HCT116 (cell line): ENCODE results near the gene TBC1D1. TPM values are rescaled to one million over a fixed set of nuclear protein-coding genes. Genes with fewer than 3 reads are reported as not detected.

ENCODE experiments used
- ATAC-seq: fragments of 200-7000 bp; cut with Tn5 transposase; 2 replicates; pipeline ENCODE4 v1.9.1; 2020; ENCODE audit warnings: mild to moderate bottlenecking, moderate library complexity
- BruUV-seq: library from RNA; stranded (reverse); fragments of 400-500 nt; replicated peaks from 2 replicates; lab custom pipeline; 2021; lab: Mats Ljungman, UMichigan
- CTCF ChIA-PET: fragments of 300-600 bp; sonication (Branson Sonifier 250); formaldehyde crosslinking; loops from one replicate; lab custom pipeline; 2021; ENCODE audit warnings: antibody characterized with exemption; lab: Charles Lee
- POLR2A ChIA-PET: fragments of 300-600, 350-600 bp; sonication (Branson Sonifier 250); formaldehyde crosslinking; loops from one replicate; lab custom pipeline; 2021; ENCODE audit warnings: antibody characterized with exemption; lab: Charles Lee
- RAD21 ChIA-PET, 2 experiments: fragments of 300-600 bp; sonication (Branson Sonifier 250); formaldehyde crosslinking; loops; one replicate each; lab custom pipeline; 2023; ENCODE audit warnings: low total read pairs in 2 of 2; ENCODE audit not compliant: uncharacterized antibody in 2 of 2, unreplicated experiment in 2 of 2, low non-redundant PET in 1 of 2; lab: Charles Lee
- DNase-seq: peaks from one replicate; pipeline ENCODE4 v3.0.0-alpha.2; 2010; ENCODE audit warnings: low read depth, low spot score
- H2AFZ ChIP-seq: fragments of 200-600 bp; shearing (Covaris generic), sonication (generic); 2 replicates; pipeline ENCODE4 v1.6.1; 2017; ENCODE audit warnings: low read depth, mixed run types, mixed read lengths, antibody characterized with exemption, low read length; ENCODE audit not compliant: poor library complexity, severe bottlenecking
- H3K27ac ChIP-seq: 2 replicates; pipeline ENCODE4 v1.5.1; 2012; ENCODE audit warnings: low read depth, low read length
- H3K27me3 ChIP-seq: fragments of 200-600 bp; sonication (generic); 2 replicates; pipeline ENCODE4 v1.6.1; 2016; ENCODE audit warnings: mixed run types, low read length, mixed read lengths; ENCODE audit not compliant: insufficient read depth
- H3K36me3 ChIP-seq, 2 experiments: fragments of 200-500 bp in 1 of 2; fragments of 200-600 bp in 1 of 2; sonication (Bioruptor generic) in 1 of 2; sonication (generic) in 1 of 2; 2 replicates each; pipeline versions ENCODE4 v1.5.1 to v1.6.1; 2014 to 2016; ENCODE audit warnings: low read length in 2 of 2, inconsistent platforms in 1 of 2, mixed read lengths in 1 of 2, mixed run types in 1 of 2; ENCODE audit not compliant: insufficient read depth in 2 of 2, control insufficient read depth in 1 of 2
- H3K4me1 ChIP-seq, 2 experiments: fragments of 200-600 bp in 1 of 2; sonication (generic) in 1 of 2; 2 replicates each; pipeline versions ENCODE4 v1.5.1 to v1.6.1; 2012 to 2017; ENCODE audit warnings: low read length in 2 of 2, inconsistent platforms in 1 of 2, mild to moderate bottlenecking in 1 of 2, mixed read lengths in 1 of 2, mixed run types in 1 of 2, moderate library complexity in 1 of 2; ENCODE audit not compliant: insufficient read depth in 2 of 2, control insufficient read depth in 1 of 2
- H3K4me2 ChIP-seq: fragments of 200-600 bp; sonication (generic); 2 replicates; pipeline ENCODE4 v1.6.1; 2017; ENCODE audit warnings: mixed run types, low read length, mixed read lengths
- H3K4me3 ChIP-seq, 2 experiments: fragments of 200-600 bp in 1 of 2; sonication (generic) in 1 of 2; replicated peaks in 1 of 2; 2 replicates each; pipeline ENCODE4 v1.5.1; 2011 to 2016; ENCODE audit warnings: low read length in 2 of 2, control low read depth in 1 of 2, low read depth in 1 of 2, mild to moderate bottlenecking in 1 of 2, mixed read lengths in 1 of 2, mixed run types in 1 of 2
- H3K79me2 ChIP-seq: fragments of 200-600 bp; sonication (generic); 2 replicates; pipeline ENCODE4 v1.6.1; 2017; ENCODE audit warnings: mild to moderate bottlenecking, mixed run types, low read length, moderate library complexity, mixed read lengths; ENCODE audit not compliant: insufficient read depth
- H3K9ac ChIP-seq: fragments of 200-600 bp; sonication (generic); 2 replicates; pipeline ENCODE4 v1.6.1; 2016; ENCODE audit warnings: low read length, mixed read lengths
- H3K9me2 ChIP-seq: fragments of 200-600 bp; sonication (generic), shearing (Covaris generic); 2 replicates; pipeline ENCODE4 v1.6.1; 2017; ENCODE audit warnings: mixed run types, mild to moderate bottlenecking, moderate library complexity; ENCODE audit not compliant: insufficient read depth
- H3K9me3 ChIP-seq, 2 experiments: fragments of 200-500 bp in 1 of 2; fragments of 200-600 bp in 1 of 2; sonication (Bioruptor generic) in 1 of 2; sonication (generic) in 1 of 2; 2 replicates each; pipeline ENCODE4 v1.6.1; 2014 to 2017; ENCODE audit warnings: low read length in 2 of 2, mixed read lengths in 2 of 2, inconsistent platforms in 1 of 2, low read depth in 1 of 2, mild to moderate bottlenecking in 1 of 2, mixed run types in 1 of 2, moderate library complexity in 1 of 2; ENCODE audit not compliant: control insufficient read depth in 1 of 2, insufficient read depth in 1 of 2
- H4K20me1 ChIP-seq: fragments of 200-600 bp; sonication (generic), shearing (Covaris generic); 2 replicates; pipeline ENCODE4 v1.6.1; 2017; ENCODE audit warnings: mixed run types, mild to moderate bottlenecking, moderate library complexity; ENCODE audit not compliant: insufficient read depth
- ATF3 ChIP-seq: IDR thresholded peaks from 2 replicates; pipeline ENCODE4 v1.6.1; 2012
- CTCF ChIP-seq, 3 experiments: fragments of 200-600 bp in 1 of 3; sonication (generic) in 1 of 3; IDR thresholded peaks in 2 of 3; conservative IDR thresholded peaks in 1 of 3; 2 replicates each; pipeline ENCODE4 v1.5.1; 2012 to 2017; ENCODE audit warnings: low read depth in 2 of 3, low read length in 2 of 3, antibody characterized with exemption in 1 of 3, borderline replicate concordance in 1 of 3, control low read depth in 1 of 3, mild to moderate bottlenecking in 1 of 3, mixed read lengths in 1 of 3, mixed run types in 1 of 3, moderate library complexity in 1 of 3; ENCODE audit not compliant: insufficient read depth in 1 of 3
- ELF1 ChIP-seq: IDR thresholded peaks from 2 replicates; pipeline ENCODE4 v1.6.1; 2012; ENCODE audit warnings: low read depth, borderline replicate concordance
- MAX ChIP-seq: IDR thresholded peaks from 2 replicates; pipeline ENCODE4 v1.6.1; 2012
- POLR2AphosphoS5 ChIP-seq: IDR thresholded peaks from 2 replicates; pipeline ENCODE4 v1.6.1; 2011; ENCODE audit warnings: mild to moderate bottlenecking, low read depth, low read length, moderate library complexity
- RAD21 ChIP-seq: IDR thresholded peaks from 2 replicates; pipeline ENCODE4 v1.6.1; 2012; ENCODE audit warnings: low read depth, mild to moderate bottlenecking
- SRF ChIP-seq: IDR thresholded peaks from 2 replicates; pipeline ENCODE4 v1.6.1; 2012; ENCODE audit warnings: low read depth
- TCF7L2 ChIP-seq: IDR thresholded peaks from 2 replicates; pipeline ENCODE4 v1.7.0; 2011; ENCODE audit warnings: borderline replicate concordance, inconsistent platforms; ENCODE audit not compliant: insufficient read depth, insufficient read length; ENCODE audit errors: extremely low read depth
- YY1 ChIP-seq: IDR thresholded peaks from 2 replicates; pipeline ENCODE4 v1.6.1; 2011; ENCODE audit warnings: low read length, low read depth, moderate library complexity, mild to moderate bottlenecking; ENCODE audit not compliant: insufficient replicate concordance; ENCODE audit errors: extremely low read depth
- ZBTB33 ChIP-seq: IDR thresholded peaks from 2 replicates; pipeline ENCODE4 v1.6.1; 2011; ENCODE audit warnings: mild to moderate bottlenecking, low read length, moderate library complexity; ENCODE audit not compliant: insufficient replicate concordance; ENCODE audit errors: extremely low read depth
- ZNF274 ChIP-seq: fragments of 200-500 bp; sonication (Bioruptor generic); IDR thresholded peaks from 2 replicates; pipeline ENCODE4 v1.6.1; 2014; ENCODE audit warnings: mild to moderate bottlenecking, low read depth, low read length, inconsistent platforms
- intact Hi-C: fragments of 100-400 bp; cut with micrococcal nuclease; formaldehyde crosslinking; loops from 2 replicates; pipeline ENCODE4 v1.10.0; 2022
- total RNA-seq: library from RNA; stranded (reverse); gene quantifications from one replicate; pipeline ENCODE4 v1.2.1, GENCODE V29; 2021; ENCODE audit not compliant: unreplicated experiment

The TBC1D1 gene
- total RNA-seq, 1 experiment from 2014 or later: 82.7 TPM

- Histone ChIP-seq H4K20me1 (no peaks in the 10 kb centered on the region), H3K4me1 (peaks cover 2% of the 10 kb centered on the region in 2 experiments; a peak in 2 of 4 replicates), H3K36me3 (no peaks in the 10 kb centered on the region), H3K79me2 (peaks cover 33% of the 10 kb centered on the region), H3K4me3 (no peak overlapping the region), H3K4me2 (no peak overlapping the region), H3K27ac (no peak overlapping the region), H3K9me3 (no peaks in the 10 kb centered on the region), H3K27me3 (no peaks in the 10 kb centered on the region), H3K9me2 (no peaks in the 10 kb centered on the region), H2AFZ (no peak overlapping the region), H3K9ac (no peak overlapping the region)
- TF ChIP-seq TCF7L2 (no peak), ZBTB33 (no peak), ELF1 (no peak), ATF3 (no peak), RAD21 (no peak), SRF (no peak), POLR2AphosphoS5 (no peak)
- POLR2A ChIA-PET: no interaction called here
- intact Hi-C loops: no loop called here
- RAD21 ChIA-PET: interaction anchor here in 1 of 2 experiments (0.6 kb wide), 1 partner anchor 126 kb away, joined by 3 read pairs; no protein-coding TSS in a partner anchor
- DNase-seq: no peak
- BruUV-seq: no TSS peak
- ATAC-seq: no peak
- CTCF ChIA-PET: no interaction called here
Measured at GRCh38 chr4:37993806-37994205, 102.9 kb downstream of the TBC1D1 start.

- Histone ChIP-seq H3K4me1 (no peaks in the 10 kb centered on the region), H3K4me3 (no peak overlapping the region), H3K27me3 (no peaks in the 10 kb centered on the region), H3K36me3 (no peaks in the 10 kb centered on the region), H3K4me2 (no peak overlapping the region), H3K9me3 (no peaks in the 10 kb centered on the region), H3K27ac (no peak overlapping the region), H3K79me2 (peaks cover 27% of the 10 kb centered on the region; the same call in 1 of the 2 replicates), H2AFZ (no peak overlapping the region), H4K20me1 (no peaks in the 10 kb centered on the region), H3K9me2 (no peaks in the 10 kb centered on the region), H3K9ac (no peak overlapping the region)
- no TSS peak for BruUV-seq
- no peak for DNase-seq
- ATAC-seq: no peak
- ChIA-PET CTCF (no interaction called here), POLR2A (no interaction called here), RAD21 (interaction anchor here in 1 of 2 experiments (0.6 kb wide), 1 partner anchor 126 kb away, joined by 3 read pairs; no protein-coding TSS in a partner anchor)
- intact Hi-C loops: no loop called here
- TF ChIP-seq MAX (no peak), YY1 (no peak), ZNF274 (no peak), CTCF (IDR thresholded peaks at IDR 0.05 in 2 of 3, conservative IDR thresholded peaks at IDR 0.05 in 1 of 3; ENCODE audit: borderline replicate concordance in 1 of 3, insufficient read depth in 1 of 3, low read depth in 2 of 3, low read length in 2 of 3) (no peak)
Measured at GRCh38 chr4:37994569-37994968, 103.7 kb downstream of the TBC1D1 start.
